Brain microvascular endothelial cell (primary cell): ENCODE results near the gene CDK5RAP3.

Experiments used
- DNase-seq: peaks from one replicate; pipeline ENCODE4 v3.0.0-alpha.2; 2020
- H3K27ac ChIP-seq: fragments of 250-450 bp; sonication (Bioruptor Pico); 2 replicates; pipeline ENCODE4 v1.5.1; 2020; ENCODE audit warnings: mild to moderate bottlenecking, moderate library complexity
- H3K27me3 ChIP-seq: fragments of 250-450 bp; sonication (Bioruptor Pico); replicated peaks from 2 replicates; pipeline ENCODE4 v1.5.1; 2020; ENCODE audit warnings: mild to moderate bottlenecking
- H3K36me3 ChIP-seq: fragments of 250-450 bp; sonication (Bioruptor Pico); replicated peaks from 2 replicates; pipeline ENCODE4 v1.5.1; 2020; ENCODE audit warnings: mild to moderate bottlenecking
- H3K4me3 ChIP-seq: 2 replicates; pipeline ENCODE4 v1.5.1; 2011; ENCODE audit warnings: low read depth, mild to moderate bottlenecking, control low read depth, low read length, moderate library complexity
- in situ Hi-C: cut with HindIII; loops from 2 replicates; pipeline ENCODE4 v1.10.0; 2017; ENCODE audit warnings: low sequenced_read_pairs, low pct_ligation_motif_present
- TF ChIP-seq, protein P1 (sequence below): IDR thresholded peaks from 2 replicates; pipeline ENCODE4 v1.5.1; 2011; ENCODE audit warnings: low read depth, mild to moderate bottlenecking, moderate library complexity, low read length, control low read depth, inconsistent platforms; ENCODE audit errors: missing control alignments

Gene CDK5RAP3, protein sequence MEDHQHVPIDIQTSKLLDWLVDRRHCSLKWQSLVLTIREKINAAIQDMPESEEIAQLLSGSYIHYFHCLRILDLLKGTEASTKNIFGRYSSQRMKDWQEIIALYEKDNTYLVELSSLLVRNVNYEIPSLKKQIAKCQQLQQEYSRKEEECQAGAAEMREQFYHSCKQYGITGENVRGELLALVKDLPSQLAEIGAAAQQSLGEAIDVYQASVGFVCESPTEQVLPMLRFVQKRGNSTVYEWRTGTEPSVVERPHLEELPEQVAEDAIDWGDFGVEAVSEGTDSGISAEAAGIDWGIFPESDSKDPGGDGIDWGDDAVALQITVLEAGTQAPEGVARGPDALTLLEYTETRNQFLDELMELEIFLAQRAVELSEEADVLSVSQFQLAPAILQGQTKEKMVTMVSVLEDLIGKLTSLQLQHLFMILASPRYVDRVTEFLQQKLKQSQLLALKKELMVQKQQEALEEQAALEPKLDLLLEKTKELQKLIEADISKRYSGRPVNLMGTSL

DNA sequence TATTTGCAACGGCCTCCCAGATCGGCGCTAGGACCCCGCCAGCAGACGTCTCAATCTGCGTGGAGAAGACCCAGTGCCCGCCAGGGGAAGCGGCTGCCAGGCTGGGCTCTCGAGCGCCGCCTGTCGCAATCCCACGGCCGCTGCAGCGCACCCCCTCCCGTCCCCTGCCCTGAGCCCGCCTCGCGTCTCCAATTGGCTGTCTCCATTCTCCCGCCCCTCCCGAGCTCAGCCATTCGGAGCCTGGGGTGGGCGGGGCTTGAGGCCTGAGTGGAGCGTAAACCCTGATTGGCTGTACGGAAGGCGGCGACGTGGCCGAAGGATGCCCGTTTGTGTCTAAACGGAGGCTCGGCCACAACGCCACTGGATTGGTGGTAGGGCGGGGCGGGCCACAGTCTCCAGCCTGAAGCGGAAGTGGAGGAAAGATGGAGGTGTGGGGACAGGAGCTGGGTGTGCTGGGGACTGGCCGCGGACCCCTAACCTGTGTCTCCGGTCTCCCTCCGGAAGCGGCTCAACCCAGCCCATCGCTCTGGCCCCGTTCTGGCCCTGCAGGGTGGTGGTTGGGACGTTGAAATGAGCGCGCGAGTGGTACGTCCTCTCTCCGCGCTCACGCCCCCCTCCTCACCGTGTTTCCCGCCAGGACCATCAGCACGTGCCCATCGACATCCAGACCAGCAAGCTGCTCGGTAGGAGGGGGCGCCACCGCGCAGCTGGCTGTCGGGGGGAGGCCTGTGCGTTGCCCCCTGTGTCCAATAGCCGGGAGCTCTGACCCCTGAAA lies at the start of gene CDK5RAP3:
Gene CDK5RAP3 (plus strand): TSS at position 389 of the 775 bp plus-strand sequence. CDS start 34 bp downstream, at position 423.
- H3K27me3 ChIP-seq = no peaks in the 10 kb centered on the region
- peak within 1 kb of the TSS; percentile 61 for H3K27ac ChIP-seq
- peaks cover 5% of the 10 kb centered on the region for H3K36me3 ChIP-seq
- peak; percentile 99 for DNase-seq
- in situ Hi-C loops = no loop called here
- TF ChIP-seq, protein P1, sequence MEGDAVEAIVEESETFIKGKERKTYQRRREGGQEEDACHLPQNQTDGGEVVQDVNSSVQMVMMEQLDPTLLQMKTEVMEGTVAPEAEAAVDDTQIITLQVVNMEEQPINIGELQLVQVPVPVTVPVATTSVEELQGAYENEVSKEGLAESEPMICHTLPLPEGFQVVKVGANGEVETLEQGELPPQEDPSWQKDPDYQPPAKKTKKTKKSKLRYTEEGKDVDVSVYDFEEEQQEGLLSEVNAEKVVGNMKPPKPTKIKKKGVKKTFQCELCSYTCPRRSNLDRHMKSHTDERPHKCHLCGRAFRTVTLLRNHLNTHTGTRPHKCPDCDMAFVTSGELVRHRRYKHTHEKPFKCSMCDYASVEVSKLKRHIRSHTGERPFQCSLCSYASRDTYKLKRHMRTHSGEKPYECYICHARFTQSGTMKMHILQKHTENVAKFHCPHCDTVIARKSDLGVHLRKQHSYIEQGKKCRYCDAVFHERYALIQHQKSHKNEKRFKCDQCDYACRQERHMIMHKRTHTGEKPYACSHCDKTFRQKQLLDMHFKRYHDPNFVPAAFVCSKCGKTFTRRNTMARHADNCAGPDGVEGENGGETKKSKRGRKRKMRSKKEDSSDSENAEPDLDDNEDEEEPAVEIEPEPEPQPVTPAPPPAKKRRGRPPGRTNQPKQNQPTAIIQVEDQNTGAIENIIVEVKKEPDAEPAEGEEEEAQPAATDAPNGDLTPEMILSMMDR = peak; percentile 89
- peak within 1 kb of the TSS; percentile 89 for H3K4me3 ChIP-seq

DNA sequence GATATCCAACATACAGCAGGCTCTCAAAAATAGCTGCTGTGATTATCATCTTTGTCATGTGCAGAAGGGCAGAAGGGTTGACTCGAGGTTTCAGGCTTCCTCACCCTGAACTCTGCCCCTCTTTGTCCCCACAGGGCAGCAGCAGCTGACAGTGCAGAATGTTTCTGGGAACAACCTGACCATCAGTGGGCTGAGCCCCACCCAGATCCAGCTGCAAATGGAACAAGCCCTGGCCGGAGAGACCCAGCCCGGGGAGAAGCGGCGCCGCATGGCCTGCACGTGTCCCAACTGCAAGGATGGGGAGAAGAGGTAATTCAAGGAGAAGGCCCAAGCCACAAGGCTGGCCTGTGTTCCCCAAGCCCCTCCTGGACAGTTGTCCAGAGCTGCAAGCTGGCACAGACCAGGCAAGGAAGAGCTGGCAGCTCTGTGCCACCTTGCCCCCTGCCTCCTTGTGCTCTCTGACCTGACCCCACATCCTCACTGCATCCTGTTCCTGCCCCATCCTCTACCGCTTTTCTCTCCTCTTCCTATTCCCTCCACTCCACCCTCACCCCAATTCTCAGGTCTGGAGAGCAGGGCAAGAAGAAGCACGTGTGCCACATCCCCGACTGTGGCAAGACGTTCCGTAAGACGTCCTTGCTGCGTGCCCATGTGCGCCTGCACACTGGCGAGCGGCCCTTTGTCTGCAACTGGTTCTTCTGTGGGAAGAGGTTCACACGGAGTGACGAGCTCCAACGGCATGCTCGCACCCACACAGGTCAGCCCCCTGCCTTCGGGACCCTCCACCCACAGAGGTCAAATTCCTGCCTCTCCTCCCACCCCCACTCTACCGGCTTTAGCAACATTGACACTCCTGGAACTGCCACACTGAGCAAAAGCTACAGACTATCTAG lies 45.9 kb upstream of the CDK5RAP3 start:
- TF ChIP-seq, protein P1 = no peak
- H3K36me3 ChIP-seq = peaks cover 4% of the 10 kb centered on the region
- in situ Hi-C loops = no loop called here

DNA sequence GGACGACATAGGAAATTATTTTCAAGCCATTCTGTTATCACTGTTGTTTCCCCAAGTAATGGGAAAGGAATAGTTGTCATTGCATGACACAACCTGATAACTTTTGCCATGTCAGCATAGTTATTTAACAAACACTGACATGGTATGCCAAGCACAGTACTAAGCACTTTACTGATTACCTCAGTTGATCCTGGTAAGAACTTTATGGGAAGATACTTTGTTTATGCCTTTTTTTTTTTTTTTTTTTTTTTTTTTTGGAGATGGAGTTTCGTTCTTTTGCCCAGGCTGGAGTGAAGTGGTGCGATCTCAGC lies 45.3 kb upstream of the CDK5RAP3 start:
- DNase-seq = no peak
- no peaks in the 10 kb centered on the region for H3K27me3 ChIP-seq
- no peak overlapping the region for H3K4me3 ChIP-seq
- H3K27ac ChIP-seq = no peak overlapping the region
- TF ChIP-seq, protein P1 = no peak
- H3K36me3 ChIP-seq = peaks cover 4% of the 10 kb centered on the region
- in situ Hi-C loops = no loop called here

More for the DNA sequence above, 45.9 kb upstream of the CDK5RAP3 start:
- Histone ChIP-seq H3K27me3 (no peaks in the 10 kb centered on the region), H3K27ac (no peak overlapping the region), H3K4me3 (no peak overlapping the region)
- peak; percentile 38 for DNase-seq

DNA sequence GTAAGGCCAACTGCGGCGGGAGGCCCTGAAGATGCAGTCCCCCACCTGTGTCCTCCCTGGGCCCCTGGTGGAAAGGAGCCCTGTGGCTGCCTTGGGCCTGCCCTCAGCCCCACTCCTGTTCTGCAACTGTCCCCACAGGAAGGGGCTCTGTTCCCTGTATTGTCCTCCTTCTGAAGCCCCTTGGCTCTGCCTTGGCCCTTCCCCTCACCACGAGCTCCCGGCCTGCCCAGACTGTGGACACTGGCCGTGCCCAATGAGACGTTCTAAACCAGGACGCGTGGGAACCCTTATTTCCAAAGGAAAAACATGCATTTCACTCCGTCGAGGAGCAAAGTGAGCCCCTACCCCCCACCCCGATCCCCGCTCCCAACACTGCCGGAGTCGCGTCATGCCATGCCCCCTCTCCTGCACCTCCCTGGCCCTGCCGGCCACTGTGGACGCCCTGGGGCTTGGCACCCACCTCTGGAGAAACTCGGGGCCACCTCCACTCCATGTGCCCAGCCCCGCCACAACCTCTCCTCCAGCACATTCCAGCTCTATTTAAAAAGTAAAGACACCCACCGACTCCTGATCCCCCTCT lies 43.0 kb upstream of the CDK5RAP3 start:
- no peak for DNase-seq
- peaks cover 4% of the 10 kb centered on the region for H3K36me3 ChIP-seq
- H3K27me3 ChIP-seq = no peaks in the 10 kb centered on the region
- TF ChIP-seq, protein P1 = no peak
- H3K27ac ChIP-seq = no peak overlapping the region
- no peak overlapping the region for H3K4me3 ChIP-seq
- in situ Hi-C loops = no loop called here

DNA sequence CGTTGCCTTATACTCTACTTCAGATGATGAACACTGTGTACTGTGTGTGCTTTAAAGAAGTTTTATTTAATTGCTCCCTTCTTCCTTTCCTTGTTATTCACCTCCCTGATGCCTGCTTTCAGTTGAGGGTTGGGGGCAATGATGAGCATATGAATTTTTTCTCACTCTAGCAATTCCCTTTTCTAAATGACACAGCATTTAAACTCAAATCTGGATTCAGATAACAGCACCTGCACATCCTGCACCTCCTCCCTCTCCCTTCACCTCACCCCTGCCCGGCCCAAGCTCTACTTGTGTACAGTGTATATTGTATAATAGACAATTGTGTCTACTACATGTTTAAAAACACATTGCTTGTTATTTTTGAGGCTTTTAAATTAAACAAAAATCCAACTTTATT lies 42.5 kb upstream of the CDK5RAP3 start:
- Histone ChIP-seq H3K27me3 (no peaks in the 10 kb centered on the region), H3K4me3 (no peak overlapping the region), H3K27ac (no peak overlapping the region), H3K36me3 (no peaks in the 10 kb centered on the region)
- no peak for DNase-seq
- in situ Hi-C loops = no loop called here
- TF ChIP-seq, protein P1 = no peak
